ENCODE results near the gene C17orf107.
"Not testable (repeated sequence)": the region's sequence is repeated elsewhere in the genome, so short reads cannot be mapped to it uniquely, and the experiment has no call there.

The C17orf107 gene

DNA sequence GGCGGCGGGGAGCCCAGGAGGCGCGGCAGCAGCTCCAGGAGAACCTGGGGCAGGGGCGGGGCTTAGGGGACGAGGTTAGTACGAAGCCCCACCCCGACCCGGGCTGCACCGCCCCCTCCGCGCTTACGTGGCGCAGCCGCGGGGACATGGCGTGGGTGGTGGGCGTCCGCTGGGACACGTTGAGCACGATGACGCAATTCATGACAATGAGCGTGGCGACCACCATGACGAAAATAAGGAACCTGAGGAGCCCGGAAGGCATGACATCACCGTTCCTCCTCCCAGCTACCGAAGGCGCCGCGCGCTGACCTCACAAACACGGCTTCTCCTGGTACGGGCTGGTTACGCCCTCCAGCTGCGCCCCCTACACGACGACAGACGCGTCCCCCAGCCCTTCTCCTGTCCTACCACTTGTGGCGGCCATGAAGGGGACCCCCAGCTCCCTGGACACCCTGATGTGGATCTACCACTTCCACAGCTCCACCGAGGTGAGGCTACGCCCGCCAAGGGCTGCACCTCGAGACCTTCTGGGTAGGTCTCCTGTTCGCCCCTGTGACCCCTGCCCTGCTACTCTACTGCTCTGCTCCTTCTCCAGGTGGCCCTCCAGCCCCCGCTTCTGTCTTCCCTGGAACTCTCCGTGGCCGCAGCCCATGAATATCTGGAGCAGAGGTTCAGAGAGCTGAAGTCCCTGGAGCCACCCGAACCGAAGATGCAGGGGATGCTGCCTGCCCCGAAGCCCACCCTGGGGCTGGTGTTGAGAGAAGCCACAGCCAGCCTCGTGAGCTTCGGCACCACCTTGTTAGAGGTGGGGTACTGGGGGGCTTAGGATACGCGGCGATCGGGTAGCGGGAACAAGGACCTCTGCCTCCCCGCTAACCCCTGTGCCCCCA lies at the start of gene C17orf107:
Gene C17orf107, plus strand, starts transcription at position 196 of the 890 bp plus-strand sequence. Its CDS starts 227 bp downstream, at position 423.
- peak; percentile 90 for DNase-seq

DNA sequence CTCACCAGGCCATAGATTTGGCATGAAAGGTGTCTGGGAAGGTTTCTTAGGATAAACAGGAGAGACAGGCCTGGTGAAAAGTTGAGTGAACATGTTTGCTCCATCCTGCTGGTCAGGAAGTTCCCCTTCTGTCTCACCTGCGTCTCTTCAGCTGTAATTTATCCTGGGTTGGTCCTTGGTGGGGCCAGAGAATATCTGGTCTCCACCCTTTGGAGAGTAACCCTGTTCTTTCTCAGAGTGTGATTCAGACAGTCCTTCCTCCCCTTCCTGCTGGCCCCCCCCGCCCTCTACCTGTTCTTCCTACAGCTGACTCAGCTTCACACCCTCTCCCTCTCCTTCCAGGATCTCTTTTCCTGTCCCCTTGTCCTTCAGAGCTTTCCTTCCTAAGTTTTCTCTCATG lies 49.1 kb upstream of the C17orf107 start:
- no peak for DNase-seq

DNA sequence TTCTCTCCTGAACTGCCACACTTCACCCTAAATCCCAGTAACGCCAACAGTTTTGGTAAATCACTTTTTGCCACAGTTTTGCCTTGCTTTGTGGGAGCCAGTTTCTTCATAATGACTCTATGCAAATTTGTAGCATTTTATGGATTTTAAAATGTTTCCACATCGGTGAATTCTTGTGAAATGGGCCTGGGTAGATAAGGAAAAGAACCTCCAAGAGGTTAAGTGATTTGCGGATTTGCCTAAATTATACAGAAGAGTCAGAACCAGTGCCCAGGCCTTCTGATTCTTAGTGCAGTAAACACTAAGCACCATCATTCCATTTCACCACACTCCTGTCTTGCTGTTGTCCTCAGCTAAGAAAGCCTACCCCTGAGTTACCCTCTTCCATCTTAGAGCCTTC lies 48.3 kb upstream of the C17orf107 start:
- no peak for DNase-seq

DNA sequence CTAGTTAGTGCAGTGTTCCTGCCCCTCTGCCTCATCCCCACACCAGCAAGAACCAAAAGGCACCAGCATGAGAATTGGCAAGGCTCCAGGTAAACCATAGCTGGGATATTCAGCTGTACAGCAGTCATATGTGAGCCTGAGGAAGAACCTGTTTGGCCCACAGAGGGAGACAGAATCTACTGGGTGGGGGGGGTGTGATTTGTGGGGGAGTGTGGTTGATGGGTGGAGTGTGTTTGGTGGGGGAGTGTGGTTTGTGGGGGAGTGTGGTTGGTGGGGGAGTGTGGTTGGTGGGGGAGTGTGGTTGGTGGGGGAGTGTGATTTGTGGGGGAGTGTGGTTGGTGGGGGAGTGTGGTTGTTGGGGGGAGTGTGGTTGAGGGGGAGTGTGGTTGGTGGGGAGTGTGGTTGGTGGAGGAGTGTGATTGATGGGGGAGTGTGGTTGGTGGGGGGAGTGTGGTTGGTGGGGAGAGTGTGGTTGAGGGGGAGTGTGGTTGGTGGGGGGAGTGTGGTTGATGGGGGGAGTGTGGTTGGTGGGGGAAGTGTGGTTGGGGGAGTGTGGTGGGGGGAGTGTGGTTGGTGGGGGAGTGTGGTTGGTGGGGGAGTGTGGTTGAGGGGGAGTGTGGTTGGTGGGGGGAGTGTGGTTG lies 46.6 kb upstream of the C17orf107 start:
- DNase-seq, result no peak

DNA sequence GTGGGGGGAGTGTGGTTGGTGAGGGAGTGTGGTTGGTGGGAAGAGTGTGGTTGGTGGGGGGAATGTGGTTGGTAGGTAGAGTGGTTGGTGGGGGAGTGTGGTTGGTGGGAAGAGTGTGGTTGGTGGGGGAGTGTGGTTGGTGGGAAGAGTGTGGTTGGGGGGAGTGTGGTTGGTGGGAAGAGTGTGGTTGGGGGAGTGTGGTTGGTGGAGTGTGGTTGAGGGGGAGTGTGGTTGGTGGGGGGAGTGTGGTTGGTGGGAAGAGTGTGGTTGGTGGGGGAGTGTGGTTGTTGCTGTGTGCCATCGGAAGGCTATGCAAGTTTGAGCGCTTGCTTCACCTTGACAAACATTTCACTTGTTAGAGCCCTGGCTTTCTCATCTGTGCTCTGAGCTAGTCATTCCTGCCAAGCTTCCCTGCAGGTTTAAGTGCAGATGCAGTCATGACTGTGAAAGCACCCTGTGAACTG lies 46.1 kb upstream of the C17orf107 start:
- no peak for DNase-seq

DNA sequence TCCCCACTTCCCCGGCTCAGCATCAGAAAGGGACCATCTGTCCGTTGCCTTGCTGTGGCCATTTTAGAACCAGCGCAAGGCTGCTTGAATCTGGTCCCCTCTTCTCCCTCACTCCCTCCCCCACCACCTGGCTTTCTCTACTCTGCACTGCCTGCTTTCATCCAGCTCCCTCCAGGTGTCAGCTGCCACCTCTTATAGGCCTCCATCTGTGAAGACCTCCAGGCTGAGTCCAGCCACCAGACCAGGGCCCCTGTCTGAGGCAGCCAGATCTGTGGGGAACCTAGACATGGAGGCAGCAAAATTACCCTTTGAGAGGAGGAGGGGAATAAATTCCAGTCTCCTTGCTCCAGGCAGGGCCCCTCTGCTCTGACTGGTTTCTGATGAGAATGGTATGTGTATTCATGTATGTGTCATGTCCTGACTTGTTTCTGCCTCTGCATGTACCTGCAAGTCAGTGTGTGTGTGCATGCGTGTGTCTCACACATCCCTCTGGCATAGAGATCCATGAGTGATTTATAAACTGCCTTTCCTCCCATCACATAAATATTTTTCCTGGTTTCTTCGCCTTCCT lies 45.1 kb upstream of the C17orf107 start:
- DNase-seq, result no peak

DNA sequence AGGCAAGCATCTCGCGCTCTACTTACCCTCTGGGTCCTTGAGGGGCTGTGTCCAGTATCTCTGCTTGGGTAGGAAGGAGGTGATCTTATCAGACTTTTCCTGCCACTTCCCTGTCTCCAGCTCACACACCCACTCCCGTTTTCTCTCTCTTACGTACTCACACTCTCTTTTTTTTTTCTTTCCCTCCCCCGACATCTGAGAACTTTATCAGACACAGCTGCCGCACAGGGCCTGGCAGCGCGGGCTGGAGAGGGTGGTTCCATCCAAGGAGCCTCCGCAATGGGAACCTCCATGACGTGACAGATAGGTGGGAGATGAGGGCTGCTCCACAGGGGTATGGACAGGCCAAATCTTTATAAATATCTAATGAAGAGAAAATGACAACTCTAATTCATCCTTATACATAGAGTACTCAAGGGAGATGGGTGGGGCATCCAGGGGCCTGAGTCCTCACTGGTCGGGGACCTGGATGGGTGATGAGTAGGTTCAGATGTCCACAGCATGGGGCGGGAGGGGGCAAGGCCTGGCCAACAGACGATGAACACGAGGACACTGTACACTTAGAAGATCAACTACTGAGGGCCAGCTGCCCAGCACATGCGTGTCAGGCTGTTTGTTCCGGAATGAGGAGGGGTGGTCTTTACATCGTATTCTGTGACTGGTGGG lies 42.9 kb upstream of the C17orf107 start:
- DNase-seq, result no peak

DNA sequence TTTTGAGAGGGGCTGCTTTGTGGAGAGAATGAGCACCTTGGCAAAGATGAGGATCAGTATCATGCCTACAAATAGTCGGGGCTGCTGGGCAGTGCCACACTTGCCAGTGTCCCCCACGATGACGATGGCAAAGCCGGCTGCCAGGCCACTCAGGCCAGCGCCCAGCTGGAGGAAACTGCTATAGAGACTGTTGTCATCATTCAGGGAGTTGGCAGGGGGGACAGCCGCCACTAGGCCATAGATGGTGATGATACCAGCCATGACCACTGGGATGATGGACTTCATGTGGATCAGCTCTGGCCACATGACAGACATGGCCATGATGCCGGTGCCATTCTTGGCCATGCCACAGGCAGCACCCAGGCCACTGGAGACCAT lies 42.4 kb upstream of the C17orf107 start:
- no peak for DNase-seq

DNA sequence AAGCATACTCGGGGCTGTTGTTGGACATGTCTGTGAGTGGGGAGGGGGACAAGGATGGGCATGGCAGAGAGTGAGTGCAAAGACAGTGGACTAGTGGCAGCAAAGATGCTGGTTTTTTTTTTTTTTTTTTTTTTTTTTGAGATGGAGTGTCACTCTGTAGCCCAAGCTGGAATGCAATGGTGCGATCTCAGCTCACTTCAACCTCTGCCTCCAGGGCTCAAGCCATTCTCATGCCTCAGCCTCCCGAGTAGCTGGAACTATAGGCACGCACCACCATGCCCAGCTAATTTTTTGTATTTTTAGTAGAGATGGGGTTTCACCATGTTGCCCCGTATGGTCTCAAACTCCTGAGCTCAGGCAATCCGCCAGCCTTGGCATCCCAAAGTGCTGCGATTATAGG lies 42.0 kb upstream of the C17orf107 start:
- not testable (repeated sequence) for DNase-seq

DNA sequence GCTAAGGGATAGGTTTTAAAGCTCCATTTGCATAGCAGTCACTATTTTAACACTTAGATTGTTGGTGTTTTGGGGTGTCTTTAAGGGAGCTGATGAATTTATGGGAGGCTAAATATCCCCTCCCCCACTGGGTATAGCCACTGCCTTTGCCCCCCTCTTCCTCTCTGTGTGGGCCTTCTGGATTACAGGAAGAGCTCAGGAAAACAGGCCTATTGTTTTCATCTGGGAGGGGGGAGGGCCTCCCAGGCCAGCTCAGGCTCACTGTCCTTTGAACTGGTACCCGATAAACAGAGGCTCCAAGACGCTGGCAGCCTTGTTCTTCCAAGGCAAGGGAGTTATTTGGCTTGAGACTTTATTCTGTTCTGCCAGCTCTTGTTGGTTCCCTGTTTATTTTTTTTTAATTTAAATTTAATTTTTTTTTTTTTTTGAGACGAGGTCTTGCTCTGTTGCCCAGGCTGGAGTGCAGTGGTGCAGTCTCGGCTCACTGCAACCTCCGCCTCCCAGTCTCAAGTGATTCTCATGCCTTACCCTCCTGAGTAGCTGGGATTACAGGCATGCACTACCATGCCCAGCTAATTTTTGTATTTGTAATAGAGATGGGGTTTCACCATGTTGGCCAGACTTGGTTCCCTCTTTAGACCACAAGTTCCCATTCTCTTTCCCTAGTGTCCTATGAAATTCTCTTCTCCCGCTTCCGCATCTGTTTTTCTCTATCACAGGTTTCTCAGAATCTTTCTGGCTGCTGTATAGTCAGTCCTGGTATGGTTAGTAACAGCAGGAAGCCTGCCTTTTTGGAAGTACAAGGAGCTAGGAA lies 41.1 kb upstream of the C17orf107 start:
- DNase-seq, result no peak

DNA sequence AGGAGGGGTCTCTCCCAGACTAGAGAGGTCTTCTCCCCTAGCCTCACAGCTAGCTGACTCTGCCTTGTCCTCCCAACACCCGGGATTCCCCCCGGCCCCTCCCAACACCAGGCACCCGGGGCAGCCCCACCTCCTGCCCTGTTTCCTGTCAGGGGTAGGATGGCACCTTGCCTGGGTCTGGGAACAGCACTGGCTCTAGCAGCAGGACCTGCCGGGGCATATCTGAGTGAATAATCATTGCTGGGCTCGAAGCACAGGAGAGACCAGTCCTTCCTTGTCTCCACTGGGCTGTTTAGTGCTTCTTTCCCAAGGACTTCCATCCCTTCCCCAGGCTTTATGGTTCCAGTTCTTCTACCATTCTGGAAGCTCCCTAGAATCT lies 40.5 kb upstream of the C17orf107 start:
- no peak for DNase-seq

DNA sequence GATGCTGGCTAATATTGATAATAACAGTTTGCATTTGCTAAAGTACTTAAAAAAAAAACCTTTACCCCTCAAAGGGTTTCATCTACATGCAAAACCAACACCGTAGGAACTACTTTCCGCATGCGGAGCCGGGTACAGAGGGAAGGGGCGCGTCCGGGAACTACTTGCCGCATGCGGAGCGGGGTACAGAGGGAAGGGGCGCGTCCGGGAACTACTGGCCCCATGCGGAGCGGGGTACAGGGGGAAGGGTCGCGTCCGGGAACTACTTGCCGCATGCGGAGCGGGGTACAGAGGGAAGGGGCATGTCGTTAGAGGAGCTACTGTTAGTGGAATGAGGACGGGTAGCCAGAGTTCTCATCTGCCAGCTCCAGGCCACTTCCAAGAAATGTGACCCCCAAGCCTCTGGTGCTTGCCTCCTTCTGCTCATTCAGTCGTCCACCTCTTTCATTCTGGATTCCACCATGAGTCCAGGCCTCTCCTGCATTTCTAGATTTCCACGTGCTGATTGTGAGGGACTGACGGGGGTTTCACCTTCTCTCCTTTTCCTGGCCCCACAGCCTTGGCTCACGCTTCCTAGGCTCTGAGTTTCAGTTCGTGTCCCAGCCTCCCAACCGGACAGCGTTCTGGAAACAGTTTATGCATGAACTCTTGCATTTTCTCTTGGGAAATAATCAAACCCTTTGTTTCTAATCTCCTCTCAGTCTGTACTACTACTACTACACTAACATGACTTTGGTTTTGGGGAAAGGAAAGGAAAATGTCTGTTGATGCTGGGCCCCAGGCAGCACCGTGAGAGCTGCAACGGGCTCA lies 39.3 kb upstream of the C17orf107 start:
- no peak for DNase-seq

DNA sequence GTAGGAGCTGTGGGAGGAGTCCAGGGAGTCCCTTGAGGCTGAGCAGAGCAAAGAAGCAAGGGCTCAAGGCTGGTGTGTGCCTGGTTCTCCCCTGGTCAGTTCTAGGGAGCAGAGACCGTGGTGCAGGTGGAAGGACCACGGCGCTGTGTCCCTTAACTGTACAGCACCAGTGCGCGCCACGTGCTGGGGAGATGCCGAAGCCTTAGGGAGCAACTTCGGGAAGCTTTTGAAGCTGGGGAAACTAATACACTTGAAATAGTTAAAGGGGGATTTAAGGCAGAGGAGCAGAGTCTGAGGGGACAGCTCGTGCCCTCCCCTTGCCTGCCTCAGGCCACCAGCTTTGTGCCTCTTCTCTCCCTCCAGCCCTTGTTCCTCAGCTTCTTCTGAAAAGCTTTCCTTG lies 38.7 kb upstream of the C17orf107 start:
- no peak for DNase-seq

DNA sequence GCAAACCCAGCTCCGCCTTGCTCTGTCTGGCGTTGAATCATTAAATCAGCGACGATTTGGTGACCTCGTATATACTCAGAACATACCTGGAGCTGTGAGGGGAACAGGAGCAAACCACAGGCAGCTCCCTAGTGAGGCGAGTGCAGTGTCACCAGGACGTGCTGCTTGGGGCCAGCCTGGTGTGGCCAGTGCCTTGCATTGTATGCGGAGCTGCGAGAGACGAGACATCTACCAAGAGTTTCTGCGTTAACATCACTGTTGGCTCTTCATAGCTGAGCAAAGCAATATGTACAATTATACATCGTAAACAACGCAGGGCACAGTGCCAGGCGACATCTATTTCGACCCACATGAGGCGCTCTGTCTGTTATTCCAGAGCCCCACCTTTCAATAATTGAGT lies 38.3 kb upstream of the C17orf107 start:
- no peak for DNase-seq

DNA sequence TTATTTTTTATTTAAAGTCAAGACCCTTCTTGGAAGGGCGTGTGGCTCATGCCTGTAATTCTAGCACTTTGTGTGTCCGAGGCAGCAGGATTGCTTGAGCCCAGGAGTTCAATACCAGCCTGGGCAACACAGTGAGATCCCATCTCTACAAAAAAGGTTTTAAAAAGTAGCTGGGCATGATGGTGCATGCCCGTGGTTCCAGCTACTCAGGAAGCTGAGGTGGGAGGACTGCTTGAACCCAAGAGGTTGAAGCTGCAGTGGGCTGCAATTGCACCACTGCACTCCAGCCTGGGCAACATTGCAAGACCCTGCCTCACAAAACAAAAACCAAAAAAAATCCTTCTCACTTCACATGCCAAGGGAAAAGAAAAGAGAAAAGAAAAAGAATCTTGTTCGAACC lies 36.6 kb upstream of the C17orf107 start:
- DNase-seq, result no peak

DNA sequence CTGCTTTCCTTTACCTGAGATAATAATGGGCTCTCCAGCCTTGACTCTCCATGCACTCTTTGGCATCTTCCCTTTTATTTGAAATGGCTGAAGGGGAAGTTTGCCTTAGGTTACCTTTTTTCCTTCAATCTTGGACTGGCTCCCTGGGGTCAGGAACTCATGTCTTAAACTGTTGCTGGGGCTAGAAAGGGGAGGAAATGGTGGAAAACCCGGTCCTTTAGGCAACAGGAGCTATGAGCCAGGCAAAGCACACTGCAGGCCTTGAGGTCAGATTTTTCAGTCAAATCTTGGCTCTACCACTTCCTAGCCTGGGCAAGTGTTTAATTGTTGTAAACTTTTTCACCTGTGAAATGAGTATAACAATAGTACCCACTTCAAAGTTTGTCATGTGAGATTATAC lies 36.0 kb upstream of the C17orf107 start:
- DNase-seq, result no peak

DNA sequence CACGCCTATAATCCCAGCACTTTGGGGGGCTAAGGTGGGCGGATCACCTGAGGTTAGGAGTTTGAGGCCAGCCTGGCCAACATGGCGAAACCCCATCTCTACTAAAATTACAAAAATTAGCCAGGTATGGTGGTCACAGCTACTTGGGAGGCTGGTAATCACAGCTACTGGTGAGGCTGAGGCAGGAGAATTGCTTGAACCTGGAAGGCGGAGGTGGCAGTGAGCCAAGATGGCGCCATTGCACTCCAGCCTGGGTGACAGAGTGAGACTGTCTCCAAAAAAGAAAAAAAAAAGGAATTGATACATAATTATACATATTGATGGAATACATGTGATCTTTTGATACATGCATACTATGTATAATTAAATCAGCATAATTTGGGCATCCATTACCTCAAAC lies 31.8 kb upstream of the C17orf107 start:
- not testable (repeated sequence) for DNase-seq

DNA sequence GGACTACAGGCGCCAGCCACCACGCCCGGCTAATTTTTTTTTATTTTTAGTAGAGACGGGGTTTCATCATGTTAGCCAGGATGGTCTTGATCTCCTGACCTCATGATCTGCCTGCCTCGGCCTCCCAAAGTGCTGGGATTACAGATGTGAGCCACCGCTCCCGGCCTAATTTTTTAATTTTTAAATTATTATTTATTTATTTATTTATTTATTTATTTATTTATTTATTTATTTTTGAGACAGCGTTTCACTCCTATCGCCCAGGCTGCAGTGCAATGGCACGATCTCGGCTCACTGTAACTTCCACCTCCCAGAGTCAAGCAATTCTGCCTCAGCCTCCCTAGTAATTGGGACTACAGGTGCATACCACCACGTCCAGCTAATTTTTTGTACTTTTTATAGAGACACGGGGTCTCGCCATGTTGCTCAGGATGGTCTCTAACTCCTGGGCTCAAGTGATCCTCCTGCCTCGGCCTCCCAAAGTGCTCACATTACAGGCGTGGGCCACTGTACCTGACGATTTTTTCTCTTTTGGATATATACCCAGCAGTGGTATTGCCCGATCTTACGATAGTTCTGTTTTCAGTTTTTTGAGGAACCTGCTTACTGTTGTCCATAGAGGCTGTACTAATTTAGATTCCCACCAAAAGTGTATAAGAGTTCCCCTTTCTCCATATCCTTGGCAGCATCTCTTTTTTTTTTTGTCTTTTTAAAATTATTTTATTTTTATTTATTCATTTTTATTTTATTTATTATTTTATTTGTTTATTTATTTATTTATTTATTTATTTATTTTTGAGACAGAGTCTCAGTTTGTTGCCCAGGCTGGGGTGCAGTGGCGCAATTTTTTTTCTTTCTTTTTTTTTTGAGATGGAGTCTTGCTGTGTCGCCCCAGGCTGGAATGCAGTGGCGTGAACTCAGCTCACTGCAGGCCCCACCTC lies 30.0 kb upstream of the C17orf107 start:
- DNase-seq, result not testable (repeated sequence)

DNA sequence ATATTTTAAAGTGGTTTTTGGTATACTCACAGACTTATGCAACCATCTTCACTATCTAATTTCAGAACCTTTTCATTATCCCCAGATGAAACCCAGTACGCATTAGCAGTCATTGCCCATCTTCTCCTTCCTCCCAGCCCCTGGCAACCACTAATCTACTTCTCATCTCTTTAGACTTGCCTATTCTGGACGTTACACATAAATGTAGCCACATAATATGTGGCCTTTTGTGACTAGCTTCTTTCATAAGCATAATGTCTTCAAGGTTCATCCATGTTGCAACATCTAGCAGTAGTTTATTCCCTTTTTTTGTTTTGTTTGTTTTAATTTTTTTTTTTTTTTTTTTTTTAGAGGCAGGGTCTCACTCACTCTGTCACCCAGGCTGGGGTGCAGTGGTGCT lies 28.5 kb upstream of the C17orf107 start:
- no peak for DNase-seq

DNA sequence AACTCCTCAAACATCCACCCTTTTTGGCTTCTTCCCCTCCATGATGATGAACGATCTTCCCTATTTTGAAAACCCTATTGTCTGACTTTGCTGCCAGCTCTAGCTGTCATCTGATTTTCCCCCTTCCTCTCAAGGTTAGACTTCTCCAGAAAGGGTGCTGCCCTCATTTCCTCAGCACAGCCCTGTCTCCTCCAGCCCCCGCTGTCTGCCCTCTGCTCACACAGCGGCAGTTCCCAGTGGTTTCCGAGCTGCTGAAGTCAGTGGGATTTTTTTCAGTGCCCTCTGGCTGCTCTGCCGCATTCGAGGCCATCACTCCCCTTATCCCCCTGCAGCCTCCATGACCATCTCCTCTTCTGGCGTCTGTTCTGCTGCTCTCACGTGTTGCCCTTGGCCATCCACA lies 26.6 kb upstream of the C17orf107 start:
- no peak for DNase-seq
